HepG2 (cell line): Measurements from ENCODE around the gene SMARCA5. TPM values are rescaled to one million over a fixed set of nuclear protein-coding genes. Genes with fewer than 3 reads are reported as not detected.

Source experiments
- ATAC-seq: fragments of 200-7000 bp; cut with Tn5 transposase; 3 replicates; pipeline ENCODE4 v1.9.1; 2020; ENCODE audit warnings: mild to moderate bottlenecking, moderate library complexity
- BruUV-seq: library from RNA; stranded (reverse); fragments of 400-500 nt; replicated peaks from 2 replicates; lab custom pipeline; 2021; lab: Mats Ljungman, UMichigan
- CTCF ChIA-PET: fragments of 300-600 bp; formaldehyde crosslinking; extraction: SDS; loops from one replicate; lab custom pipeline; 2021; ENCODE audit warnings: low total read pairs, inconsistent platforms, low intra/inter-chr PET ratio; lab: Yijun Ruan, JAX
- POLR2A ChIA-PET: fragments of 350-600 bp; sonication (Branson Sonifier 250); formaldehyde crosslinking; loops from one replicate; lab custom pipeline; 2020; ENCODE audit warnings: antibody characterized with exemption, inconsistent platforms; lab: Yijun Ruan, JAX
- DNase-seq: peaks from one replicate; pipeline ENCODE4 v3.0.0-alpha.2; 2015; ENCODE audit warnings: low spot score
- FAIRE-seq: peaks from 3 replicates; lab custom pipeline; 2011; peaks lifted over from hg19 to GRCh38; lab: Jason Lieb, UNC
- H2AFZ ChIP-seq: one replicate; pipeline ENCODE4 v1.6.1; 2011; ENCODE audit warnings: low read length, inconsistent platforms
- H3K27ac ChIP-seq: fragments of 300-600 bp; 3 replicates; pipeline ENCODE4 v1.8.0; 2011; ENCODE audit warnings: mixed run types, mild to moderate bottlenecking, mixed read lengths, low read length, inconsistent platforms; ENCODE audit not compliant: insufficient read depth; ENCODE audit errors: extremely low read length
- H3K27me3 ChIP-seq, 2 experiments: fragments of 200-600 bp in 1 of 2; 2 replicates in 1 of 2; 3 replicates in 1 of 2; pipeline versions ENCODE4 v1.6.0 to v1.8.0; 2011; ENCODE audit warnings: low read length in 2 of 2, mild to moderate bottlenecking in 2 of 2, moderate library complexity in 2 of 2, inconsistent platforms in 1 of 2; ENCODE audit not compliant: insufficient read depth in 2 of 2, control insufficient read depth in 1 of 2
- H3K36me3 ChIP-seq, 2 experiments: fragments of 200-600 bp in 1 of 2; replicated peaks in 1 of 2; 2 replicates in 1 of 2; 3 replicates in 1 of 2; pipeline versions ENCODE4 v1.5.1 to v1.8.0; 2011; ENCODE audit warnings: low read length in 2 of 2, inconsistent platforms in 1 of 2; ENCODE audit not compliant: insufficient read depth in 2 of 2, control insufficient read depth in 1 of 2
- H3K4me1 ChIP-seq: 2 replicates; pipeline ENCODE4 v1.5.1; 2012; ENCODE audit warnings: low read length, inconsistent platforms; ENCODE audit not compliant: insufficient read depth
- H3K4me2 ChIP-seq: 2 replicates; pipeline ENCODE4 v1.6.0; 2011; ENCODE audit warnings: low read depth, low read length, inconsistent platforms
- H3K4me3 ChIP-seq, 3 experiments: fragments of 200-600 bp in 1 of 3; sonication (generic), shearing (Covaris generic) in 1 of 3; replicated peaks in 1 of 3; 2 replicates each; pipeline ENCODE4 v1.5.1; 2011 to 2016; ENCODE audit warnings: low read length in 3 of 3, inconsistent platforms in 2 of 3, low read depth in 2 of 3, mild to moderate bottlenecking in 2 of 3, control low read depth in 1 of 3, mixed read lengths in 1 of 3; ENCODE audit not compliant: insufficient read depth in 1 of 3
- H3K79me2 ChIP-seq: one replicate; pipeline ENCODE4 v1.6.1; 2011; ENCODE audit warnings: low read length, inconsistent platforms; ENCODE audit not compliant: insufficient read depth
- H3K9ac ChIP-seq: 2 replicates; pipeline ENCODE4 v1.6.0; 2011; ENCODE audit warnings: mild to moderate bottlenecking, low read depth, low read length, inconsistent platforms; ENCODE audit not compliant: insufficient read depth
- H3K9me3 ChIP-seq: 2 replicates; pipeline ENCODE4 v1.5.1; 2012; ENCODE audit warnings: mild to moderate bottlenecking, low read length
- H4K20me1 ChIP-seq: 2 replicates; pipeline ENCODE4 v1.6.0; 2011; ENCODE audit warnings: inconsistent platforms, mild to moderate bottlenecking, low read length, moderate library complexity; ENCODE audit not compliant: insufficient read depth
- ATF7 ChIP-seq, 2 experiments: fragments of 450-650 bp in 1 of 2; sonication (generic) in 1 of 2; formaldehyde crosslinking in 1 of 2; IDR thresholded peaks; 2 replicates each; pipeline versions ENCODE4 v1.4.0 to v1.6.1; 2016 to 2020; ENCODE audit warnings: antibody characterized with exemption in 1 of 2, mild to moderate bottlenecking in 1 of 2, missing genetic modification reagents in 1 of 2
- NFYB ChIP-seq: sonication (generic); formaldehyde crosslinking; IDR thresholded peaks from 2 replicates; pipeline ENCODE4 v1.4.0; 2020; ENCODE audit warnings: missing genetic modification reagents
- NKX3-1 ChIP-seq: sonication (generic); formaldehyde crosslinking; IDR thresholded peaks from 2 replicates; pipeline ENCODE4 v1.5.0; 2020; ENCODE audit warnings: missing genetic modification reagents
- REPIN1 ChIP-seq: sonication (generic); formaldehyde crosslinking; IDR thresholded peaks from 2 replicates; pipeline ENCODE4 v1.8.0; 2022; ENCODE audit warnings: missing genetic modification reagents, low read depth, mild to moderate bottlenecking, borderline replicate concordance
- RNF2 ChIP-seq: fragments of 450-650 bp; conservative IDR thresholded peaks from 2 replicates; pipeline ENCODE4 v1.6.1; 2016; ENCODE audit warnings: low read depth
- SKI ChIP-seq: fragments of 450-650 bp; IDR thresholded peaks from one replicate; pipeline ENCODE4 v1.6.1; 2018; ENCODE audit warnings: mild to moderate bottlenecking; ENCODE audit not compliant: partially characterized antibody
- SMAD1 ChIP-seq: sonication (generic); formaldehyde crosslinking; IDR thresholded peaks from 2 replicates; pipeline ENCODE4 v1.4.0; 2020; ENCODE audit warnings: missing genetic modification reagents, low read depth, mild to moderate bottlenecking, borderline replicate concordance
- SOX6 ChIP-seq, 2 experiments: fragments of 450-650 bp in 1 of 2; sonication (generic) in 1 of 2; formaldehyde crosslinking in 1 of 2; IDR thresholded peaks; 2 replicates each; pipeline versions ENCODE4 v1.4.0 to v1.6.1; 2017 to 2020; ENCODE audit warnings: antibody characterized with exemption in 1 of 2, mild to moderate bottlenecking in 1 of 2, missing genetic modification reagents in 1 of 2
- SP140L ChIP-seq: sonication (generic); formaldehyde crosslinking; IDR thresholded peaks from 2 replicates; pipeline ENCODE4 v1.4.0; 2020; ENCODE audit warnings: missing genetic modification reagents, borderline replicate concordance
- XRCC5 ChIP-seq: fragments of 200-400 bp; formaldehyde crosslinking; optimal IDR thresholded peaks from 2 replicates; pipeline ENCODE3; 2017; ENCODE audit warnings: mild to moderate bottlenecking, low read length
- ZEB1 ChIP-seq: IDR thresholded peaks from 2 replicates; pipeline ENCODE4 v1.6.1; 2012; ENCODE audit warnings: mild to moderate bottlenecking, low read depth, inconsistent platforms; ENCODE audit not compliant: insufficient replicate concordance
- ZNF317 ChIP-seq: sonication (generic); formaldehyde crosslinking; IDR thresholded peaks from 2 replicates; pipeline ENCODE4 v1.5.0; 2020; ENCODE audit warnings: mild to moderate bottlenecking, missing genetic modification reagents
- ZNF451 ChIP-seq: sonication (generic); formaldehyde crosslinking; IDR thresholded peaks from 2 replicates; pipeline ENCODE4 v1.5.0; 2020; ENCODE audit warnings: mild to moderate bottlenecking, missing genetic modification reagents
- ZNF558 ChIP-seq: sonication (generic); formaldehyde crosslinking; IDR thresholded peaks from 2 replicates; pipeline ENCODE4 v1.9.0; 2022; ENCODE audit warnings: mild to moderate bottlenecking, missing genetic modification reagents, borderline replicate concordance
- WGBS: methylation state at CpG from one replicate; pipeline ENCODE4 v1.1.6; 2017; ENCODE audit warnings: low lambda C conversion rate; 5-methylcytosine and 5-hydroxymethylcytosine counted together
- in situ Hi-C: cut with HindIII; loops from 2 replicates; pipeline ENCODE4 v1.10.0; 2017; ENCODE audit warnings: low pct_unique_long_range_greater_than_20kb; ENCODE audit not compliant: extremely low pct_ligation_motif_present
- intact Hi-C: fragments of 100-400 bp; cut with micrococcal nuclease; formaldehyde crosslinking; loops from one replicate; pipeline ENCODE4 v1.10.0; 2022; ENCODE audit not compliant: unreplicated experiment
- polyA plus RNA-seq, 8 experiments: library from polyadenylated mRNA; depleted of rRNA in 3 of 8; stranded (reverse) in 7 of 8; unstranded in 1 of 8; fragments of >200 nt; fragmentation: Illumina TruSeq in 4 of 8; extraction: Trizol in 4 of 8; gene quantifications; 2 replicates each; pipeline versions ENCODE4 v1.2.1 to v1.2.3, GENCODE V29; 2011 to 2016; ENCODE audit warnings: low read depth in 4 of 8, missing spikeins in 1 of 8, mixed read lengths in 1 of 8; ENCODE audit not compliant: insufficient read depth in 1 of 8
- total RNA-seq, 5 experiments: library from RNA; depleted of rRNA; stranded (reverse); fragments of >200 nt; fragmentation: Illumina TruSeq; extraction: Trizol; gene quantifications; 2 replicates each; pipeline ENCODE4 v1.2.3, GENCODE V29; 2016; ENCODE audit warnings: low read depth in 1 of 5
- TF ChIP-seq, protein P1 (sequence below): sonication (generic); formaldehyde crosslinking; IDR thresholded peaks from 2 replicates; pipeline ENCODE4 v1.5.0; 2020; ENCODE audit warnings: missing genetic modification reagents, mild to moderate bottlenecking, borderline replicate concordance
- TF ChIP-seq, protein P2 (sequence below): sonication (generic); formaldehyde crosslinking; IDR thresholded peaks from 2 replicates; pipeline ENCODE4 v1.9.0; 2022; ENCODE audit warnings: missing genetic modification reagents, mild to moderate bottlenecking, borderline replicate concordance
- TF ChIP-seq, protein P3 (sequence below): sonication (generic); formaldehyde crosslinking; IDR thresholded peaks from 2 replicates; pipeline ENCODE4 v1.4.0; 2020; ENCODE audit warnings: missing genetic modification reagents
- TF ChIP-seq, protein P4 (sequence below): sonication (generic); formaldehyde crosslinking; IDR thresholded peaks from 2 replicates; pipeline ENCODE4 v1.8.1; 2023; ENCODE audit warnings: mild to moderate bottlenecking, moderate library complexity, missing genetic modification reagents
- TF ChIP-seq, protein P5 (sequence below): sonication (generic); formaldehyde crosslinking; IDR thresholded peaks from 2 replicates; pipeline ENCODE4 v1.4.0; 2020; ENCODE audit warnings: mild to moderate bottlenecking, missing genetic modification reagents

Gene SMARCA5
- total and polyA plus RNA-seq, 2 of the 13 experiments (the other 11 are each of a cell fraction or from before 2014, with no cell fraction given): 7.0 to 37.5 TPM

DNA sequence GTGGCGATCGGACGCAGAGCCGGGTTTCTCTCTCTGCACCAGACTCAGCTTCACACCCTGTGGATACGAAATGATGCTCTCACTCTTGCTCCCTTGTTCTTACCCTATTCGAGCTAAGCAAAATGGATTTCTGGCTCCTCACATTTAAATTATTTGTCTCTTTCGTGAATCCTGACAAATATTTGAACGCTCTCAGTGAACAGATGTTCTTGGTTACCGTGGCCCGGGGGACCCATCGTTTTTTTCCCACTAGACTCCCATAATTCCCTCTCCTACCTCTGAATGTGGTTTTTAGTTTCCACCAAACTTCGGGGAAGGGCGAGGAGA is 630 bp downstream of the SMARCA5 start:
- peak overlapping the region; percentile 84 for H3K4me2 ChIP-seq
- peak overlapping the region; percentile 83 to 93 (median 87) for H3K4me3 ChIP-seq
- H4K20me1 ChIP-seq: peaks cover 25% of the 10 kb centered on the region
- H2AFZ ChIP-seq: no peak overlapping the region
- no TSS peak for BruUV-seq
- ChIA-PET POLR2A (interaction anchor here (1.2 to 1.8 kb wide), 5 partner anchors 11 to 329 kb away, joined by 3 to 8 read pairs (median 4); partner anchors contain the start of genes GAB1 and USP38), CTCF (no interaction called here)
- ATAC-seq (no peak), DNase-seq (no peak), FAIRE-seq (no peak)
- peak overlapping the region; percentile 94 for H3K9ac ChIP-seq
- in situ Hi-C loops: loop anchor here (10.0 to 25.0 kb wide), 2 partner anchors 329 to 1598 kb away; partner anchors contain the start of gene USP38
- peak overlapping the region; percentile 87 for H3K27ac ChIP-seq
- no peaks in the 10 kb centered on the region; a peak in 1 of 5 replicates for H3K27me3 ChIP-seq
- peaks cover 0 to 18% of the 10 kb centered on the region in 2 experiments; a peak in 2 of 5 replicates for H3K36me3 ChIP-seq
- peaks cover 44% of the 10 kb centered on the region for H3K4me1 ChIP-seq
- no peaks in the 10 kb centered on the region for H3K9me3 ChIP-seq
- intact Hi-C loops: loop anchor here (10.0 kb wide), 3 partner anchors 179 to 329 kb away; partner anchors contain the start of genes GAB1 and USP38
- peaks cover 52% of the 10 kb centered on the region for H3K79me2 ChIP-seq
- WGBS: under 1% methylated on average over 9 of the region's 13 CpGs
- TF ChIP-seq, protein P1, sequence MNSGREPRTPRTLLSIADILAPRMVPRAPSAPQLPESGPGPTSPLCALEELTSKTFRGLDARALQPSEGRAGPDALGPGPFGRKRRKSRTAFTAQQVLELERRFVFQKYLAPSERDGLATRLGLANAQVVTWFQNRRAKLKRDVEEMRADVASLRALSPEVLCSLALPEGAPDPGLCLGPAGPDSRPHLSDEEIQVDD (CRISPR knock-in tag): 0 out of 2 replicates have a peak, but pooled peaks have one; percentile 15
- TF ChIP-seq, protein P2, sequence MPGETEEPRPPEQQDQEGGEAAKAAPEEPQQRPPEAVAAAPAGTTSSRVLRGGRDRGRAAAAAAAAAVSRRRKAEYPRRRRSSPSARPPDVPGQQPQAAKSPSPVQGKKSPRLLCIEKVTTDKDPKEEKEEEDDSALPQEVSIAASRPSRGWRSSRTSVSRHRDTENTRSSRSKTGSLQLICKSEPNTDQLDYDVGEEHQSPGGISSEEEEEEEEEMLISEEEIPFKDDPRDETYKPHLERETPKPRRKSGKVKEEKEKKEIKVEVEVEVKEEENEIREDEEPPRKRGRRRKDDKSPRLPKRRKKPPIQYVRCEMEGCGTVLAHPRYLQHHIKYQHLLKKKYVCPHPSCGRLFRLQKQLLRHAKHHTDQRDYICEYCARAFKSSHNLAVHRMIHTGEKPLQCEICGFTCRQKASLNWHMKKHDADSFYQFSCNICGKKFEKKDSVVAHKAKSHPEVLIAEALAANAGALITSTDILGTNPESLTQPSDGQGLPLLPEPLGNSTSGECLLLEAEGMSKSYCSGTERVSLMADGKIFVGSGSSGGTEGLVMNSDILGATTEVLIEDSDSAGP (CRISPR knock-in tag): no peak
- TF ChIP-seq ZNF558 (CRISPR knock-in tag) (no peak), ATF7 (IDR thresholded peaks at IDR 0.05) (no peak), ATF7 (CRISPR knock-in tag; IDR thresholded peaks at IDR 0.05) (0 out of 2 replicates have a peak, but pooled peaks have one; percentile 2), ZNF317 (CRISPR knock-in tag) (no peak), NKX3-1 (no peak), SP140L (CRISPR knock-in tag) (no peak), SMAD1 (CRISPR knock-in tag) (no peak), NFYB (CRISPR knock-in tag) (no peak), XRCC5 (no peak), SKI (no peak), RNF2 (no peak), SOX6 (IDR thresholded peaks at IDR 0.05) (no peak), SOX6 (CRISPR knock-in tag; IDR thresholded peaks at IDR 0.05) (no peak), REPIN1 (CRISPR knock-in tag) (no peak), ZNF451 (CRISPR knock-in tag) (0 out of 2 replicates have a peak, but pooled peaks have one; percentile 4), ZEB1 (no peak)
- TF ChIP-seq, protein P3, sequence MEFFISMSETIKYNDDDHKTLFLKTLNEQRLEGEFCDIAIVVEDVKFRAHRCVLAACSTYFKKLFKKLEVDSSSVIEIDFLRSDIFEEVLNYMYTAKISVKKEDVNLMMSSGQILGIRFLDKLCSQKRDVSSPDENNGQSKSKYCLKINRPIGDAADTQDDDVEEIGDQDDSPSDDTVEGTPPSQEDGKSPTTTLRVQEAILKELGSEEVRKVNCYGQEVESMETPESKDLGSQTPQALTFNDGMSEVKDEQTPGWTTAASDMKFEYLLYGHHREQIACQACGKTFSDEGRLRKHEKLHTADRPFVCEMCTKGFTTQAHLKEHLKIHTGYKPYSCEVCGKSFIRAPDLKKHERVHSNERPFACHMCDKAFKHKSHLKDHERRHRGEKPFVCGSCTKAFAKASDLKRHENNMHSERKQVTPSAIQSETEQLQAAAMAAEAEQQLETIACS (CRISPR knock-in tag): 0 out of 2 replicates have a peak, but pooled peaks have one; percentile 4
- TF ChIP-seq, protein P4, sequence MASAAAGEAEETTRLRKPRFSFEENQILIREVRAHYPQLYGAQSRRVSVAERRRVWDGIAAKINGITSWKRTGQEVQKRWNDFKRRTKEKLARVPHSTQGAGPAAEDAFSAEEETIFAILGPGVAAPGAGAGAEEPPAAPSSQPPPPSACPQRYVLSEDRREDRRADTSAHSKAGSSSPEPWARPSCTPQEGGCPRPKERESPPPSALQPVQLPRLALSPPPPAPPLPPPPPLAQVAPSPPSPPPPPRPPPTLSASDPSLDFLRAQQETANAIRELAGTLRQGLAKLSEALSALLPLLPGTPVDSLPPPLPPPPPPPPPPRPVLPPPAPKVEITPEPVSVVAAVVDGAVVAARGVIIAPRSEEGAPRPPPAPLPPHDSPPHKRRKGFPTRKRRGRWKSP: no peak
- TF ChIP-seq, protein P5, sequence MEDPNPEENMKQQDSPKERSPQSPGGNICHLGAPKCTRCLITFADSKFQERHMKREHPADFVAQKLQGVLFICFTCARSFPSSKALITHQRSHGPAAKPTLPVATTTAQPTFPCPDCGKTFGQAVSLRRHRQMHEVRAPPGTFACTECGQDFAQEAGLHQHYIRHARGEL (CRISPR knock-in tag): no peak
